Stimulated activated naive CD8-positive, alpha-beta T cell treated with anti-CD3 and anti-CD28 coated beads, Interleukin-15, amount 100 ng/mL, for 72 hours (primary cell): ENCODE results near the gene KIRREL3.

ENCODE experiments used
- ATAC-seq: fragments of 150-1000 bp; cut with Tn5 transposase; 2 replicates; pipeline ENCODE4 v1.10.0; 2021; ENCODE audit warnings: mild to moderate bottlenecking, moderate library complexity
- DNase-seq, 2 donors: peaks; one replicate each; pipeline ENCODE4 v3.0.0; 2021 to 2022
- H3K27ac Mint-ChIP-seq, 2 donors: one replicate each; pipeline ENCODE4 v1.8.0; 2022; ENCODE audit warnings: mild to moderate bottlenecking in 2 of 2, mixed read lengths in 2 of 2, moderate library complexity in 2 of 2
- H3K27me3 Mint-ChIP-seq: one replicate; pipeline ENCODE4 v1.8.0; 2022; ENCODE audit warnings: mixed read lengths
- H3K4me1 Mint-ChIP-seq: one replicate; pipeline ENCODE4 v1.8.0; 2022; ENCODE audit warnings: mild to moderate bottlenecking, mixed read lengths
- H3K4me3 Mint-ChIP-seq, 2 donors: one replicate each; pipeline ENCODE4 v1.8.0; 2022; ENCODE audit warnings: mild to moderate bottlenecking in 2 of 2, mixed read lengths in 2 of 2, moderate library complexity in 1 of 2
- H3K9me3 Mint-ChIP-seq, 2 donors: one replicate each; pipeline ENCODE4 v1.8.0; 2022; ENCODE audit warnings: mixed read lengths in 2 of 2

Gene KIRREL3

DNA sequence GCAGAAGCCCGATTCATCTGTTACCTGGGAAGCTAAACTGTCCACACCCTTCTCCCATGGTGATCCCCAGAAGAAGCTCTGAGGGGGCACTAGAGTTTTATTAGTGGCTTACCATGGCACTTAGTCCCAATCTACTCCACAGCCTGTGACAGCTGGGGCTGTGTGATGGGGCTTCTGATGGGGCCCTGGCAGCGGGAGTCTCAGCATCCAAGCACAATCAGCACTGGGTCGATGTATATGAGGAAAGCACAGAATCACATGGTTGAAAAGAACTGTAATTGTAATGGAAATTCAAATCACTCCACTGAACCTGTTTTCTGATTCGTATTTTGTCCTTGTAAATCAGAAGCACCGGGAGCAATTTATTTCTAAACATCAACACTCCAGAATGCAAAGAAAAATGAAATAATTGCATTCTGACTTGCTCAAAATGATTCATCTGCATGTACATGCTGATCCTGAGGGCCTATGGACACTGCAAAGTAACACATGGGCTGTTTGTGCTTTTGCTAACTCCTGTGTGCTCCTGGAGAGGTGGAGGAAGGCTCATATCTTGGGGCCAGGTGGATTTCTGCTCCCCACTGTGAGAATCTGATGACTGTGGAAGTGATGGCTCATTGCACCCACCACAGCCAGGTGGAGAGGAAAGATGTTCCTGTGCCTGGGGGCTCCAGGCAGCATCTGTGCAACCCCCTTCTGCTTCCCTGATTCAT lies 203.0 kb downstream of the KIRREL3 start:
- no peak for DNase-seq
- Mint-ChIP-seq H3K4me1 (no peaks in the 10 kb centered on the region), H3K27me3 (peaks cover 8% of the 10 kb centered on the region), H3K9me3 (peaks cover 8 to 11% of the 10 kb centered on the region in 2 donors), H3K4me3 (no peak overlapping the region), H3K27ac (peak overlapping the region in 1 of 2 donors; percentile 83)
- ATAC-seq = no peak

DNA sequence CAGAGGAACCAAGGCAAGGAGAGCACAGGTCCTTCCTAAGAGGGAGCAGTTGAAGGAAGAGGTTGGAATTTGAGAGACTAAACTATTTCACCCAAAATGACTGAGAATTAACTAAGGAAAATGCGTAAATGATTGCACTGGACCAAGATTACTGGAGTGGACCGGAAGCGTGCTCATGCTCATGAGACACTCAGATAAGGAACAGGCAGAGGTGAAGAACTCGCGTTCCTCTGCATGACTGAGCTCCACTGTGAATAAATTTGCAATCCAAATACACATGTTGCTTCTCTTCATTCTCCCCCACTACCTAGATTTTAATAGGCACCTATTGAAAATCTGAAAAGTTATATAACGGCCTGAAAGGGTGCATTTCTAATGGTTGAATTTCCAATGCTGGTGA lies 207.0 kb downstream of the KIRREL3 start:
- DNase-seq = no peak
- no peaks in the 10 kb centered on the region for H3K27me3 Mint-ChIP-seq
- no peaks in the 10 kb centered on the region for H3K4me1 Mint-ChIP-seq
- ATAC-seq = no peak
- H3K27ac Mint-ChIP-seq = no peak overlapping the region
- H3K9me3 Mint-ChIP-seq = peaks cover 0 to 4% of the 10 kb centered on the region in 2 donors
- no peak overlapping the region for H3K4me3 Mint-ChIP-seq

DNA sequence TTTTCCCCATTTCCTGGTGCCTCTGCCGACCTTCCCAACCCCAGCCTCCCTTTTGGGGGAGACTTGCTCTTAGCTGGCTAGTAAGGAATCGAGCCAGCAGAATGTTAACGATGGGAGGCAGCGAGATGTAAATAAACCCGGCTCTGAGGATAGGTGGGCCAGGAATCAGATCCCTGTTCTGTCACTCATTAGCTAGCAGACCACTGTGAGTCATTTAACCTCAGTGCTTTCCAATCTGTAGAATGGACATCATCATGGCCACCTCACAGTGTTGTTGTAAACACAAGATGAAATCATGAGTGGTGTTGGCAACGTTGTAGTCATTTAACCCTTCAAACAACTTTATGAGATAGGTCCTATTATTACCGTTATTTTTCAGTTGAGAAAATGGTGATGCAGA lies 208.6 kb downstream of the KIRREL3 start:
- Mint-ChIP-seq H3K4me1 (no peaks in the 10 kb centered on the region), H3K27me3 (no peaks in the 10 kb centered on the region), H3K4me3 (no peak overlapping the region), H3K27ac (no peak overlapping the region), H3K9me3 (peaks cover 0 to 4% of the 10 kb centered on the region in 2 donors)
- DNase-seq = no peak
- ATAC-seq = no peak

DNA sequence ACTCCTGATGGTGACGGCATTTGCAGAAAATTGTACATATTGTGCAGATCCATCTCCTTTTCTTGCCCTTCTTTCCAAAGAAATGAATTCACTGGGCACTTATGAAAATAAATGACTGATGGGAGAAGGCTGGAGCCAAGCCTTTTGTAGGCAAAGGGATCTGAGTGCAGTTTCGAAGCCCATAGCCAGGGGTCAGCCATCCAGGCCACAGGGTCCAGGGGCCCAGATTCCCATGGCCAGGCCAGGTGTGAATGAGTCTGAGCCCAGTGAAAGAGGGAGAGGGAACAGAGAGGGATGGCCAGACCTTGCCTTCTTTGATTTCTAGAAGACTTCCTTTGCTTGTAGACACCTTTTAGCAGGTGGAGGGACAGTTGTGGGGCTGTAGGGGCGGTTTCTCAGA lies 209.1 kb downstream of the KIRREL3 start:
- no peaks in the 10 kb centered on the region for H3K27me3 Mint-ChIP-seq
- no peak for DNase-seq
- H3K4me3 Mint-ChIP-seq = no peak overlapping the region
- no peaks in the 10 kb centered on the region for H3K4me1 Mint-ChIP-seq
- H3K27ac Mint-ChIP-seq = no peak overlapping the region
- H3K9me3 Mint-ChIP-seq = peaks cover 0 to 4% of the 10 kb centered on the region in 2 donors
- no peak for ATAC-seq

DNA sequence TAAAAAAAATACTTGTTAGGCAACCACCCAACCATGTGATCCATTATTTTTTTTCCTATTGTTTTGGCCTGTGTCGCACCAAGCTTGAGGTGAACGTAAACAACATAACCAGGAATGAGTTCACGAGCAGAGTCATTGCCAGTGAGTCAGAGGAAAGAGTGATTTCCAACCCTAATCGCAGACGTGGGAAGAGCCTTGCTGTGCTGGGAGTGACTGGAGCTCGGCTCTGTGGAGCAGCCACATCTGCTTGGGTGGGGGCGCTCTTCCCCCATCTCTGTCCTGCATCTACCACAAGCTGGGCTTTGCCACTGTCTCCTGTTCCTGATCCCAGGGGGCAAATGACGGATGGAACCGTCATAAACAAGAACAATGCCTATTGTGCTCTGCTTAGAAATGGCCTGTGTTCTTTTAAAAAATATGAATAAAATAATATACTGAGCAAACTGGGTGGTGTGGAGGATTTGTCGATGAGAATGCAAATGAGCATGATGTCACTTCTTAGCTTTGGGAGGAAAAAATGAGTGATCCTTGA lies 210.0 kb downstream of the KIRREL3 start:
- DNase-seq (no peak), ATAC-seq (no peak)
- Mint-ChIP-seq H3K27ac (no peak overlapping the region), H3K4me3 (no peak overlapping the region), H3K27me3 (no peaks in the 10 kb centered on the region), H3K9me3 (peaks cover 0 to 4% of the 10 kb centered on the region in 2 donors), H3K4me1 (no peaks in the 10 kb centered on the region)

DNA sequence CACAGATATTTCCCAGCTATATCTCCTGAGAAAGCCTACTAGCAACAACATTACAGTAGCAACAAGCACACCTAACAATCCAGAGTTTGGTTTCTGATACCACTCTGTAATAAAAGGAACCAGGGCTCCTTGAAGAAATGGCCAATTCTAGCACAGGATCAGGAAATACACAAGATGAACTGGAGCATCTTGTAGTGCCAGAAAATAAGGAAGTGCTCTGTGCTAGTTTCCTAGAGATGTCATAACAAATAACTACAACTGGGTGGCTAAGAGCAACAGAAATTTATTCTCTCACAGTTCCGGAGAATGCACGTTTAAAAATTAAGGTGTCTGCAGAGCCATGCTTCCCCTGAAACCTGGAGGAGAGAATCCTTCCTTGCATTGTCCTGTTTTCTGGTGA lies 217.8 kb downstream of the KIRREL3 start:
- ATAC-seq = no peak

DNA sequence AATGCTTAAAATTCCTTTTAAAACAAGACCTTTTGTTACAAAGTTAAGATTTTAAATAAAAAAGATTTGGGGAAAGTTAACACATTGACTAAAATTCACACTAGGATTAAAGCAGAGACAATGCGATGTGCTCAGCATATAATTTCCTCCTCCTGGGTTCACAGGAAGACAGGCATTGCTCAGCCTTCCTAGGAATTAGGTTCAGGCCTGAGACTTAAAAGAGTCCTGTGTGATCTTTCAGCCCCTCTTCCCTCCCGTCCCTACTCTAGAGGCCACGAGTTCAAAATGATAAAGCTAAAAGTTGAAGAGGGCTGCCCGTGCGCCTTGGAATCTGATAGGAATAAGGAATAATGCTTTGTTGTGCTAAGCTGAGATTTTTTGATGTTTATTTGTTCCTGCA lies 218.6 kb downstream of the KIRREL3 start:
- Mint-ChIP-seq H3K9me3 (no peaks in the 10 kb centered on the region), H3K4me1 (no peaks in the 10 kb centered on the region), H3K27ac (no peak overlapping the region), H3K4me3 (no peak overlapping the region), H3K27me3 (peaks cover 28% of the 10 kb centered on the region)
- DNase-seq (no peak), ATAC-seq (no peak)

More for the DNA sequence above, 217.8 kb downstream of the KIRREL3 start:
- Mint-ChIP-seq H3K9me3 (no peaks in the 10 kb centered on the region), H3K27me3 (peaks cover 23% of the 10 kb centered on the region), H3K27ac (no peak overlapping the region), H3K4me3 (no peak overlapping the region), H3K4me1 (no peaks in the 10 kb centered on the region)
- no peak for DNase-seq

DNA sequence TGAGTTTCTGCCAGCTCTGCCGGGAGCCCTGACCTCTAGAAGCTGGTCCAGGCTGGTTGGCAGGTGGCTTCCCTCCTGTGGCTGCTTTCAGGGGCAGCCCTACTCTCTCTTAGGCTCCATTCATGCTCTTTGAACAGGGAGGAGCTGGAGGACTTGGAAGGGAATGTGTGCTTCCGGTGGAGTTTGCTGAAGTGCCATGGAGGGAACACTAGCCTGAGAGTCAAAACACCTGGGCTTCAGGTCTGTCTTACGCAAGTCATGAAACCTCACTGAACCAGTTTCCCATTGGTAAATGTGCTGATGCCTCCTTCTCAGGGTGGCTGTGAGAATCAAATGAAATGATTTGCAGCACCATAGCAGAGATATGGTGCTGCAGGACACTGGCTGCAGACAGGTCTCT lies 224.5 kb downstream of the KIRREL3 start:
- no peak overlapping the region for H3K4me3 Mint-ChIP-seq
- no peaks in the 10 kb centered on the region for H3K9me3 Mint-ChIP-seq
- ATAC-seq = no peak
- peaks cover 55% of the 10 kb centered on the region for H3K27me3 Mint-ChIP-seq
- DNase-seq = no peak
- no peak overlapping the region for H3K27ac Mint-ChIP-seq
- no peaks in the 10 kb centered on the region for H3K4me1 Mint-ChIP-seq

DNA sequence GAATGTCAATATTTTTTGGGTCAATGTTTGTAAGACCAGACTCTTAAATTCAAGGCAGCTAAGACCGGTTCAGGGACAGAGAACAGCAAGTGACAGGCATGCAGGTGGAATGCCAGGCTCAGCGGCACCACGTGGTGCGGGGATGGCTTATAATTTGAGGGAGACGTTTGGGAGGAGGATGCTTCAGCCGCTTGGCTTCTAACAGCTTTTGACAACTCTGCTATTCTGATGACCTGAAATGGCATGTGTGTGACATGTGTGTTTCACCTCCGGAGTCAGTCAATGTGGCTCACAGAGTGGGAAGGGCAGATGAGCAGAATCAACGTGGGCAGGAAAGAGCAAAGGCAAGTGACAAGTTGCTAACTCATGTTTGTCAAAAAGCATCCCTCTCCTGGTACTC lies 228.3 kb downstream of the KIRREL3 start:
- Mint-ChIP-seq H3K27ac (no peak overlapping the region), H3K4me1 (no peaks in the 10 kb centered on the region), H3K4me3 (no peak overlapping the region), H3K9me3 (peaks cover 0 to 6% of the 10 kb centered on the region in 2 donors), H3K27me3 (peaks cover 37% of the 10 kb centered on the region)
- no peak for DNase-seq
- no peak for ATAC-seq

DNA sequence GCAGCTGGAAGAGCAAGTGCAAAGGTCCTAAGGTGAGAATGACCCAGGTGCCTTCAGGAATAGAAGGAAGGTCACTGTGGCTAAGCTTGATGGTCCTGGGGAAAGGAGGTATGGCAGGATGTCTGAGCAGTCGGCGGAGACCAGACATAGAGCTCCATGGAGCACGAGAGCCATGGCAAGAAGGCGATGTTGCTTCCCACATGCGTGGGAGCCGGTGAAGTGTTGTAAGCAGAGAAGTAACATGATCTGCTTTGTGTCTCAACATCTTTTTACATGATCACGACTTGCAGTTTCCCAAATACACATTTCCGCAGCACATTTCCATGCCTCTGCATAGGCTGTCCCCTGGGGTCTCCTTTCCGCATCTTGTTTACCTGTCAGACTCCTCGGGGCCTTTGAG lies 231.9 kb downstream of the KIRREL3 start:
- no peak for ATAC-seq
- Mint-ChIP-seq H3K4me3 (no peak overlapping the region), H3K27me3 (peaks cover 7% of the 10 kb centered on the region), H3K4me1 (no peaks in the 10 kb centered on the region), H3K9me3 (peaks cover 0 to 6% of the 10 kb centered on the region in 2 donors), H3K27ac (no peak overlapping the region)
- DNase-seq = no peak

DNA sequence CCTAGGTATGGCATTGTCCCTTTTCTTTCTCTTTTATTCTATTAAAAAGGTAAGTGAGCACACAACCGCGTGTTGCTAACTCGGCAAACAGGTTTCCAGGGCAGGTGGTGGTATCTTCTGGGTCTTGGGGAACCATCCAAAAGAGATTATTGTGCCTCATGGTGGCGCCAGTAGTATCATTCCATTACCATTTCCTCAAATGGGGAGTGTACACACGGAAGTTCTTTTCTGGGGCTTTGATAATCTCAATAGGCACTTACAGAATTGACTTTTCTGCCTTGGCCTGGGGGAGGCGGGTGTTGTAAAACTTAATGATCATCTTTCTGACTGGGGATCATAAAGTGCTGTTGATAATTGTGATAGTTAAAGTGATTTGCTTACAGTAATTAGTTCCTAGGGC lies 234.1 kb downstream of the KIRREL3 start:
- Mint-ChIP-seq H3K27ac (peak overlapping the region in 1 of 2 donors; percentile 43), H3K4me1 (no peaks in the 10 kb centered on the region), H3K9me3 (peaks cover 0 to 6% of the 10 kb centered on the region in 2 donors), H3K4me3 (no peak overlapping the region), H3K27me3 (no peaks in the 10 kb centered on the region)
- no peak for DNase-seq
- no peak for ATAC-seq

DNA sequence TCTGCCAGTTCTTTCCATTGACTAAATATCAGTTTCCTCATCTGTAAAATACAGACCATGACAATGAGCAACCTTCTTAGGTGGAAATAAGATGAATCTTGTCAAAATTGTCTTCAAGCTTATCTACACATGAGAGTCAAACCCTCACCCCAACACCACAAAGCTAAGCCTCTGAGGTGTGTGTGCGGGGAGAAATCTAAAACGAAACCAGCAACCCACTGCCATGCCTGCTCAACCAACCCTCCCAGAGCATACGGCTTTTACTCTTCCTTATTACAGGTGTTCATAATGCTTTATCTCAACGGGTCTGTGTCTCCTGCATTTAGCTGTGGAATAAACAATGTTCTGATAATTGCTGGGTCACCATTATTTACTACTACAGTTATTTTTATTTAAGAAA lies 235.4 kb downstream of the KIRREL3 start:
- Mint-ChIP-seq H3K9me3 (peaks cover 0 to 6% of the 10 kb centered on the region in 2 donors), H3K27ac (no peak overlapping the region), H3K4me1 (no peaks in the 10 kb centered on the region), H3K27me3 (no peaks in the 10 kb centered on the region), H3K4me3 (no peak overlapping the region)
- DNase-seq = no peak
- ATAC-seq = no peak

DNA sequence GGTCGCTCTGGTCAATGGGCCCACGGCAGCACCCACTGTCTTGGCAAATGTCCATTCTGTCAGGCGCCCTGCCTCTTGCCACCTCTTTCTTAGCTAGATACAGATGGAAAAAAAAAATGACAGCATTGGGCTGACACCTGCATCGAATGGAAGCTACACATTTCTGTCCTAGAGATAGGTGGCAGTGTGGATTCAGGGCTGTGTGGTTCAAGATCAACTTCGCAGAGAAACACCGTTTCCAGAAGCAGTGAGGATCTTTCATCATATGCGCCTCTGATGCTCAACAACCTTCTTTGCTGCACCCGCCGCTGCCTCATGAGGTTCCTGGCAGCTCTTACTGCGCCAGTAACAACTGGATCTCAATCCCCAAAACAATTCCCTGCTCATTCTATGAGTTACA lies 236.3 kb downstream of the KIRREL3 start:
- H3K27me3 Mint-ChIP-seq = no peaks in the 10 kb centered on the region
- no peak for DNase-seq
- peak overlapping the region in 1 of 2 donors; percentile 13 for H3K27ac Mint-ChIP-seq
- no peaks in the 10 kb centered on the region for H3K4me1 Mint-ChIP-seq
- no peak overlapping the region for H3K4me3 Mint-ChIP-seq
- no peak for ATAC-seq
- peaks cover 0 to 6% of the 10 kb centered on the region in 2 donors for H3K9me3 Mint-ChIP-seq

DNA sequence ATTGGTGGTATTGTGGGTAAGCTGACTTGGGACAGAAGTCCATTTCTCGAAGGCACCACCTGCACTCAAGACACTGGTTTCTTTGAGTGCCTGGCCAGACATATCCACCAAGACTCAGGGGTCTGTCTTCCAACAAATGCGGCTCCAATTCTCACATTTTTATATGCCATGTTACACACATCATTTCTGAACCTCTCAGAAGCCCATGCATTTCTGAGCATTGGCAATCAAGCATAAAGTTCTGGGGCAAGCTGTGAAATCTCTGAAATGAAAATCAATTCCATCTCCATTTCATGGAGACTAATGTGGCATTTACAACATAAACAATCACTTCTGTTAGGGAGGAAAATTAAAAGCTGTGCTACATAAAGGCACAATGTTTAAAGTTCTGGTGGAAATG lies 243.7 kb downstream of the KIRREL3 start:
- Mint-ChIP-seq H3K4me3 (no peak overlapping the region), H3K27me3 (peaks cover 7% of the 10 kb centered on the region), H3K27ac (no peak overlapping the region), H3K9me3 (no peaks in the 10 kb centered on the region), H3K4me1 (no peaks in the 10 kb centered on the region)
- DNase-seq (no peak), ATAC-seq (no peak)

DNA sequence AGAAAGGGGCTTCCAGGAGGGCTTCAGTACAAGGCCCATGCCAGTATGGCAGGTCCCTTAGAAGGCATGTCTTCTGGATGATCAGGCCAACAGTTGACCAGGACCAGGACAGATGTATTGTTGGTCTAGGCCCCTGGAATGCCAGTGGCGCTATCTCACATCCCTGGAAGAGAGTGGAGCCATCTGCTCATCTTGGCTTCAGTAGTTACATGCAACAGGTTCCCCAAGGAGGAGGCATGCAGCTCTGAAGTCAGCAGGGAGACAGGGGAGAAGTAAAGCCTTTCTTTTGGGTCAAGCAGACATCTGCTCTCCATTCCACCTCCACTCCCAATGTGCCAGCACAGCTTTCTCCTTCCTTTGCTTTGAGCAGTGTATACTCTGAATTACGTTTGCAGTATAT lies 244.1 kb downstream of the KIRREL3 start:
- Mint-ChIP-seq H3K9me3 (no peaks in the 10 kb centered on the region), H3K4me3 (no peak overlapping the region), H3K4me1 (no peaks in the 10 kb centered on the region), H3K27me3 (peaks cover 7% of the 10 kb centered on the region), H3K27ac (no peak overlapping the region)
- DNase-seq (no peak), ATAC-seq (no peak)

DNA sequence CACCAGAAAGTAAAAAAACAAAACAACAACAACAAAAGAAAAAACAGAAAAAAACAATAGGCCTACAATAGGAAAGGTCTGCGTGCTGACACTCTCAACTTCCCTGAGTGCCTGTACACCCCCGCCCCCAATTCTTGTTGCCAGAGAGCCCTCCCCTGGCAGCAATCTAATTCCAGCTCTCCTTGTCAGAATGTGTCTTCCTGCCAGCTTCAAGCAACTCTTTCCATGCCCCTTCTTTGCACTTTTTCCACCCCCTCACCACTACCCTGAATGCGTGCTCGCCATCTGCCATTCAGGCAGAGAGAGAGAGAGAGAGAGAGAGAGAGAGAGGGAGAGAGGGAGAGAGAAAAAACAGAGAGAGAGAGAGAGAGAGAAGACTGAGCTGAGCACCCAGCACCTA lies 245.0 kb downstream of the KIRREL3 start:
- Mint-ChIP-seq H3K9me3 (no peaks in the 10 kb centered on the region), H3K4me1 (no peaks in the 10 kb centered on the region), H3K27ac (no peak overlapping the region), H3K4me3 (no peak overlapping the region), H3K27me3 (peaks cover 7% of the 10 kb centered on the region)
- DNase-seq = no peak
- ATAC-seq = no peak
